Measurements from ENCODE around the gene GINS1. TPM values are rescaled to one million over a fixed set of nuclear protein-coding genes. Genes with fewer than 3 reads are reported as not detected.

Gene GINS1
- total RNA-seq, 3 donors from 2014 or later = 0.32 to 0.73 (median 0.33) TPM

DNA sequence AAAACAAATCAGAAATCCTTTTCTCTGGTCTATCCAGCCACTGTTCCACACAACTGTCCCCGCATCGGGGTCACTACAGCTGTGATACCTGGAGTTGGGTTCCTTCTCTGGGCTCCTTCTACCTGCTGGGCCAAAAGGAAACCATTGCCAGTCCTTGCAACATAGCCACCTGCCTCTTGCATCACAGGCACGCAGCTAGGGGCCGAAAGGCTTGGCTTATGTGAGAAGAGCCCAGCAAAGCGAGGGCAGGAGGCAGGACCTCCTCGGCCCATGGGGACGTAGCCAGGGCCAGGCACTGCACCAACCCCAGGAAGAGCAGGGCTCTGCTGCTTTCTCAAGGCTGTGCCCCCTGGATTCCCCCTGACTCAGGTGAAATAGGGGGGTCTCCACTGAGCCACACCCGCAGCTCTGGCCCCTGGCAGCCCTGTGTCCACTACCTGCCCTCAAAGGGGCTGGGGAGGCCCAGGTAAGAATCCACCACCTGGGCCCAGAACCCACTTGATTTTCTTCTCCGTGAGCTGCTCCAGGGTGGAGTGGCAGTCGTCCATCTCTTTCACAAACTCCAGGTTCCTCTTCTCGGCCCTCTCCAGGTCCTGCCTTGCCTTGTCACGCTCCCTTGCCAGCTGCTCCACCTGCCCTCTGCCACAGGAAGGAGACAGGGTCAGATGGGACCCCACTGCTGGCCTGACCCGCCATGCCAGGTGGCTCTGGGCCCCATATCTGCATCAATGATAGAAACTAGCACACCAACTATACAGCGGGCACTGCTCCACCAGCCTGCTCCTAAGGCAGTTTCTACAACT, 88.9 kb downstream of the GINS1 start:
- TF ChIP-seq, protein P1, sequence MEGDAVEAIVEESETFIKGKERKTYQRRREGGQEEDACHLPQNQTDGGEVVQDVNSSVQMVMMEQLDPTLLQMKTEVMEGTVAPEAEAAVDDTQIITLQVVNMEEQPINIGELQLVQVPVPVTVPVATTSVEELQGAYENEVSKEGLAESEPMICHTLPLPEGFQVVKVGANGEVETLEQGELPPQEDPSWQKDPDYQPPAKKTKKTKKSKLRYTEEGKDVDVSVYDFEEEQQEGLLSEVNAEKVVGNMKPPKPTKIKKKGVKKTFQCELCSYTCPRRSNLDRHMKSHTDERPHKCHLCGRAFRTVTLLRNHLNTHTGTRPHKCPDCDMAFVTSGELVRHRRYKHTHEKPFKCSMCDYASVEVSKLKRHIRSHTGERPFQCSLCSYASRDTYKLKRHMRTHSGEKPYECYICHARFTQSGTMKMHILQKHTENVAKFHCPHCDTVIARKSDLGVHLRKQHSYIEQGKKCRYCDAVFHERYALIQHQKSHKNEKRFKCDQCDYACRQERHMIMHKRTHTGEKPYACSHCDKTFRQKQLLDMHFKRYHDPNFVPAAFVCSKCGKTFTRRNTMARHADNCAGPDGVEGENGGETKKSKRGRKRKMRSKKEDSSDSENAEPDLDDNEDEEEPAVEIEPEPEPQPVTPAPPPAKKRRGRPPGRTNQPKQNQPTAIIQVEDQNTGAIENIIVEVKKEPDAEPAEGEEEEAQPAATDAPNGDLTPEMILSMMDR (IDR thresholded peaks at IDR 0.05) = no peak
- TF ChIP-seq POLR2AphosphoS5 (IDR thresholded peaks at IDR 0.05) (no peak), POLR2A (IDR thresholded peaks at IDR 0.05) (no peak)
- H3K9me3 ChIP-seq = no peaks in the 10 kb centered on the region
- H3K4me1 ChIP-seq = no peaks in the 10 kb centered on the region
- no peak for DNase-seq (ENCODE audit: low spot score in 2 of 2)
- intact Hi-C loops (cut with DNase I; ENCODE audit: low total_unique reads) = no loop called here
- H3K4me3 ChIP-seq = no peak overlapping the region
- no peak overlapping the region for H3K27ac ChIP-seq
- no peaks in the 10 kb centered on the region for H3K27me3 ChIP-seq
- H3K36me3 ChIP-seq = no peaks in the 10 kb centered on the region

DNA sequence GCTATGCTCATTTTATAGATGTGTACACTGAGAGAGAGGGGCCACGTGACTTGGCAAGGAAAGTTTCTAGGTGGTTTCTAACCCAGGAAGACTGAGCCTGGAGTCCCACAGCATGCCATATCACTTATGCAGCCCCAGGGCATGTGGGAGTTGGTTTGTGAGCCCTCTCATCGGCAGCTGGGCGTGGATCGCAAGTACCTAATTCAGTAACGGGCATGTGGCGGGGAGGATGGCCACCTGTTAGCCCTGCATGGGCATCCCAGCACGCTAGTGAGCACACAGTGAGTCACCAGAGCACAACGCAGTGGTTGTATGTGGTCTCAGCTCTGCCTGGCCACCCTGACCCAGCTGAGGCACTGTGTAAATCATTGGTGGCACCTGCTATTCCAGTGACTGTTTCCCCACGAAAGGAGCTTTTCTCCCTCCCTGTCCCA, 89.5 kb downstream of the GINS1 start:
- H3K9me3 ChIP-seq = no peaks in the 10 kb centered on the region
- no peak for DNase-seq (ENCODE audit: low spot score in 2 of 2)
- no peak overlapping the region for H3K4me3 ChIP-seq
- no peaks in the 10 kb centered on the region for H3K4me1 ChIP-seq
- H3K27me3 ChIP-seq = no peaks in the 10 kb centered on the region
- TF ChIP-seq, protein P1 (IDR thresholded peaks at IDR 0.05) = no peak
- TF ChIP-seq POLR2A (IDR thresholded peaks at IDR 0.05) (no peak), POLR2AphosphoS5 (IDR thresholded peaks at IDR 0.05) (no peak)
- intact Hi-C loops (cut with DNase I; ENCODE audit: low total_unique reads) = no loop called here
- H3K36me3 ChIP-seq = no peaks in the 10 kb centered on the region
- H3K27ac ChIP-seq = no peak overlapping the region

DNA sequence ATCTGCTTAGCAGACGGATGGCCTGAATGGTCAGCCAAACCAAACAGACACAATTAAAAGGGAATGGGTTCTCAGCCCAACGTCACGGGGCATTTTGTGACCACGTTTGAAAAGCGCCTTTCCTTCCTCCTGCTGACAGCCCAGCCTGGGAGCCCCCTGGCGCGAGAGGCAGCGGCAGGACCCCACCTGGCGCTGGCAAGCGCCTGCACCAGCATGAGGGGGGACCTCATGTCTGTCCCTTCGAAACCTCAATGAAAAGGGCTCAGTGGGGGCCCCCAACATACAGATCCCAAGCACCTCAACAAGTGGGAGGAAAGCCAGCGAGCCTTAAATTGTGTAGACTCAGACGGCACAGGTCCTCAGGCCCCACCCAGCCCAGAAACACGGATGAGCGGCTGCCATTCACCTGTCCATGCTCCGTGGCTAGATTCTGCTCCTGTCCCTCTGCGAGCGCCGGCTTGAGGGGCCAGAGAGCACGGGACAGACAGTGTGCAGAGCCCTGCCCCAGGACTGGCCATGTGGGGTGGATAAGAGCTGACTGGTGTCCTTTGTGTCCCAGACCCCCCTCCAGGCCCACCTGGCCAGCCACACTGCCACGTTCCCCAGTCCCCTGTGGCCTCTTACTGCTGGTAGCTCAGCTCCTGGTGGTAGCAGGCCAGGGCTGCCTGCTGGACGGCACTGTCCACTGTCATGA, 90.3 kb downstream of the GINS1 start:
- Histone ChIP-seq H3K4me1 (no peaks in the 10 kb centered on the region), H3K36me3 (no peaks in the 10 kb centered on the region), H3K4me3 (no peak overlapping the region), H3K27me3 (no peaks in the 10 kb centered on the region), H3K9me3 (no peaks in the 10 kb centered on the region), H3K27ac (no peak overlapping the region)
- no peak for DNase-seq (ENCODE audit: low spot score in 2 of 2)
- intact Hi-C loops (cut with DNase I; ENCODE audit: low total_unique reads) = no loop called here
- TF ChIP-seq POLR2AphosphoS5 (IDR thresholded peaks at IDR 0.05) = no peak
- TF ChIP-seq POLR2A (IDR thresholded peaks at IDR 0.05) = no peak
- TF ChIP-seq, protein P1 (IDR thresholded peaks at IDR 0.05) = no peak

Other genes starting within 250 kb of the GINS1 start
- gene ENTPD6, start 212.0 kb upstream of the GINS1 start, total RNA-seq = 10 to 100 TPM; 45.8 to 77.6 (median 71.1) TPM
- 100 to 1,000 TPM in 2 of 3 donors, 10 to 100 TPM in 1; 95.7 to 128 (median 121) TPM for gene PYGB, start 159.6 kb upstream of the GINS1 start, total RNA-seq
- 10 to 100 TPM; 26.9 to 67.7 (median 53.4) TPM for gene ABHD12, start 16.8 kb upstream of the GINS1 start, total RNA-seq
- gene NINL, start 177.9 kb downstream of the GINS1 start, total RNA-seq = 10 to 100 TPM in 2 of 3 donors, 1 to 10 TPM in 1; 6.9 to 15.5 (median 12.8) TPM
- 1 to 10 TPM; 3.8 to 5.7 (median 5.2) TPM for gene NANP, start 216.3 kb downstream of the GINS1 start, total RNA-seq